T-cell (primary cell): Measurements from ENCODE around the gene ASB7. TPM values are rescaled to one million over a fixed set of nuclear protein-coding genes. Genes with fewer than 3 reads are reported as not detected.

Source experiments
- ATAC-seq, 4 experiments: fragments of 200-7000 bp in 3 of 4; fragments of 150-1000 bp in 1 of 4; cut with Tn5 transposase; replicated peaks in 1 of 4; 1 replicate in 3 of 4; 2 replicates in 1 of 4; pipeline ENCODE4 v1.10.0; 2021; ENCODE audit warnings: moderate library complexity in 3 of 4, mild to moderate bottlenecking in 2 of 4, moderate number of reproducible peaks in 1 of 4
- CTCF ChIA-PET, 2 donors: fragments of 300-600 bp; sonication (Branson Sonifier 250); formaldehyde crosslinking; loops; one replicate each; lab custom pipeline; 2022; ENCODE audit warnings: antibody characterized with exemption in 2 of 2; lab: Charles Lee
- POLR2A ChIA-PET, 2 donors: fragments of 300-600 bp; sonication (Branson Sonifier 250); formaldehyde crosslinking; loops; one replicate each; lab custom pipeline; 2022; ENCODE audit warnings: antibody characterized with exemption in 2 of 2; lab: Charles Lee
- DNase-seq, 35 experiments: peaks; one replicate each; pipeline versions ENCODE4 v3.0.0 to v3.0.0-alpha.2; 2013 to 2023
- H3K27ac ChIP-seq: one replicate; pipeline ENCODE4 v1.5.1; 2013; ENCODE audit warnings: low read length
- H3K27me3 ChIP-seq, 2 experiments: replicated peaks in 1 of 2; 1 replicate in 1 of 2; 2 replicates in 1 of 2; pipeline versions ENCODE4 v1.6.1 to v1.7.0; 2013; ENCODE audit warnings: low read length in 1 of 2, mixed read lengths in 1 of 2; ENCODE audit not compliant: control insufficient read depth in 2 of 2, insufficient read depth in 2 of 2; ENCODE audit errors: extremely low read depth in 1 of 2
- H3K36me3 ChIP-seq, 2 donors: 1 replicate in 1 of 2; 2 replicates in 1 of 2; pipeline versions ENCODE4 v1.6.1 to v1.7.0; 2013; ENCODE audit warnings: low read length in 1 of 2; ENCODE audit not compliant: control insufficient read depth in 2 of 2, insufficient read depth in 1 of 2; ENCODE audit errors: extremely low read depth in 1 of 2
- H3K4me1 ChIP-seq, 2 experiments: 1 replicate in 1 of 2; 2 replicates in 1 of 2; pipeline versions ENCODE4 v1.6.1 to v1.7.0; 2013; ENCODE audit warnings: low read length in 2 of 2, mixed read lengths in 1 of 2; ENCODE audit not compliant: insufficient read depth in 2 of 2, control insufficient read depth in 1 of 2; ENCODE audit errors: extremely low read depth in 1 of 2
- H3K4me3 ChIP-seq, 2 donors: 1 replicate in 1 of 2; 2 replicates in 1 of 2; pipeline versions ENCODE4 v1.5.1 to v1.7.0; 2013; ENCODE audit warnings: mild to moderate bottlenecking in 2 of 2, low read length in 1 of 2, moderate library complexity in 1 of 2; ENCODE audit not compliant: control insufficient read depth in 1 of 2; ENCODE audit errors: extremely low read depth in 1 of 2
- H3K9me3 ChIP-seq: 2 replicates; pipeline ENCODE4 v1.7.0; 2013
- H3K27ac Mint-ChIP-seq, 2 donors: one replicate each; pipeline ENCODE4 v1.8.0; 2020 to 2021; ENCODE audit warnings: mild to moderate bottlenecking in 2 of 2, mixed read lengths in 2 of 2
- H3K27me3 Mint-ChIP-seq, 2 donors: one replicate each; pipeline ENCODE4 v1.8.0; 2021 to 2022; ENCODE audit warnings: mixed read lengths in 2 of 2
- H3K36me3 Mint-ChIP-seq: one replicate; pipeline ENCODE4 v1.8.0; 2021; ENCODE audit warnings: mixed read lengths
- H3K4me1 Mint-ChIP-seq, 3 donors: one replicate each; pipeline ENCODE4 v1.8.0; 2020 to 2022; ENCODE audit warnings: mixed read lengths in 3 of 3, mild to moderate bottlenecking in 1 of 3
- H3K4me3 Mint-ChIP-seq, 3 donors: one replicate each; pipeline ENCODE4 v1.8.0; 2020 to 2022; ENCODE audit warnings: mild to moderate bottlenecking in 3 of 3, mixed read lengths in 3 of 3, moderate library complexity in 3 of 3
- H3K9me3 Mint-ChIP-seq, 3 donors: one replicate each; pipeline ENCODE4 v1.8.0; 2020 to 2022; ENCODE audit warnings: mixed read lengths in 3 of 3
- WGBS: methylation state at CpG from one replicate; pipeline ENCODE4 v1.1.5; 2013; ENCODE audit warnings: missing lambda C conversion rate; ENCODE audit not compliant: insufficient coverage; 5-methylcytosine and 5-hydroxymethylcytosine counted together
- total RNA-seq, 35 experiments: library from RNA in 6 of 35; stranded (reverse) in 6 of 35; fragments of 120-200 nt in 1 of 35; gene quantifications; one replicate each; pipeline versions ENCODE4 v1.2.1 to v1.2.4 and lab custom pipeline; 2013 to 2026

Gene ASB7
- total RNA-seq, 5 donors from 2014 or later (not counting 1 experiment from before 2014, with no cell fraction given) = 17.7 to 24.8 (median 21.8) TPM

GRCh38 chr15:100668348-100668745 lies 66.0 kb downstream of the ASB7 start:
- Mint-ChIP-seq H3K9me3 (no peaks in the 10 kb centered on the region), H3K27me3 (peaks cover 9 to 11% of the 10 kb centered on the region in 2 donors), H3K27ac (no peak overlapping the region), H3K36me3 (no peaks in the 10 kb centered on the region), H3K4me1 (no peaks in the 10 kb centered on the region), H3K4me3 (no peak overlapping the region)
- Histone ChIP-seq H3K27me3 (peaks cover 0 to 12% of the 10 kb centered on the region in 2 experiments), H3K9me3 (no peaks in the 10 kb centered on the region), H3K4me1 (no peaks in the 10 kb centered on the region), H3K36me3 (no peaks in the 10 kb centered on the region), H3K4me3 (no peak overlapping the region), H3K27ac (no peak overlapping the region)
- ChIA-PET CTCF (no interaction called here), POLR2A (no interaction called here)
- 74% methylated on average over 4 of the region's 7 CpGs for WGBS
- ATAC-seq (no peak), DNase-seq (no peak)

GRCh38 chr15:100669260-100669659 lies 66.9 kb downstream of the ASB7 start:
- Mint-ChIP-seq H3K4me1 (no peaks in the 10 kb centered on the region), H3K36me3 (no peaks in the 10 kb centered on the region), H3K4me3 (no peak overlapping the region), H3K9me3 (no peaks in the 10 kb centered on the region), H3K27ac (no peak overlapping the region), H3K27me3 (peaks cover 8 to 9% of the 10 kb centered on the region in 2 donors)
- 89% methylated on average over 11 of the region's 15 CpGs for WGBS
- ChIA-PET CTCF (no interaction called here), POLR2A (no interaction called here)
- H3K4me1 ChIP-seq = no peaks in the 10 kb centered on the region
- peaks cover 0 to 12% of the 10 kb centered on the region in 2 experiments for H3K27me3 ChIP-seq
- no peak for ATAC-seq
- H3K36me3 ChIP-seq = no peaks in the 10 kb centered on the region
- no peak for DNase-seq
- H3K27ac ChIP-seq = no peak overlapping the region
- H3K9me3 ChIP-seq = no peaks in the 10 kb centered on the region
- no peak overlapping the region for H3K4me3 ChIP-seq

- Histone ChIP-seq H3K27ac (no peak overlapping the region), H3K27me3 (peaks cover 0 to 9% of the 10 kb centered on the region in 2 experiments), H3K4me3 (no peak overlapping the region), H3K9me3 (no peaks in the 10 kb centered on the region), H3K4me1 (no peaks in the 10 kb centered on the region), H3K36me3 (no peaks in the 10 kb centered on the region)
- H3K27me3 Mint-ChIP-seq = peaks cover 2 to 6% of the 10 kb centered on the region in 2 donors
- ChIA-PET POLR2A (no interaction called here), CTCF (no interaction called here)
- H3K36me3 Mint-ChIP-seq = no peaks in the 10 kb centered on the region
- peaks cover 0 to 6% (median 4%) of the 10 kb centered on the region in 3 donors for H3K9me3 Mint-ChIP-seq
- WGBS = no CpG with 5 or more reads among the region's 8 CpGs
- DNase-seq (no peak), ATAC-seq (no peak)
- H3K27ac Mint-ChIP-seq = no peak overlapping the region
- no peak overlapping the region for H3K4me3 Mint-ChIP-seq
- no peaks in the 10 kb centered on the region for H3K4me1 Mint-ChIP-seq
Measured at GRCh38 chr15:100670505-100671021, 68.2 kb downstream of the ASB7 start.

GRCh38 chr15:100671124-100671680 lies 68.8 kb downstream of the ASB7 start:
- Mint-ChIP-seq H3K27me3 (peaks cover 0 to 4% of the 10 kb centered on the region in 2 donors), H3K4me1 (no peaks in the 10 kb centered on the region), H3K36me3 (no peaks in the 10 kb centered on the region), H3K9me3 (peaks cover 0 to 6% (median 4%) of the 10 kb centered on the region in 3 donors), H3K4me3 (no peak overlapping the region), H3K27ac (no peak overlapping the region)
- Histone ChIP-seq H3K4me3 (no peak overlapping the region), H3K36me3 (no peaks in the 10 kb centered on the region), H3K9me3 (no peaks in the 10 kb centered on the region), H3K27me3 (peaks cover 0 to 9% of the 10 kb centered on the region in 2 experiments), H3K27ac (no peak overlapping the region), H3K4me1 (no peaks in the 10 kb centered on the region)
- CTCF ChIA-PET = no interaction called here
- POLR2A ChIA-PET = no interaction called here
- DNase-seq (no peak), ATAC-seq (no peak)
- 86% methylated on average over 13 of the region's 15 CpGs for WGBS

GRCh38 chr15:100671858-100672543 lies 69.6 kb downstream of the ASB7 start:
- no peaks in the 10 kb centered on the region for H3K36me3 ChIP-seq
- no peak overlapping the region for H3K27ac Mint-ChIP-seq
- H3K4me3 ChIP-seq = no peak overlapping the region
- no peak for ATAC-seq
- H3K4me1 ChIP-seq = no peaks in the 10 kb centered on the region
- no peaks in the 10 kb centered on the region for H3K9me3 ChIP-seq
- H3K27ac ChIP-seq = no peak overlapping the region
- H3K27me3 ChIP-seq = peaks cover 0 to 9% of the 10 kb centered on the region in 2 experiments
- 74% methylated on average over 9 of the region's 13 CpGs for WGBS
- ChIA-PET CTCF (interaction anchor here in 1 of 2 donors (0.6 kb wide), 1 partner anchor 13 kb away, joined by 3 read pairs; no protein-coding TSS in a partner anchor), POLR2A (no interaction called here)
- H3K27me3 Mint-ChIP-seq = peaks cover 4 to 8% of the 10 kb centered on the region in 2 donors
- DNase-seq = no peak
- H3K4me3 Mint-ChIP-seq = no peak overlapping the region
- no peaks in the 10 kb centered on the region for H3K4me1 Mint-ChIP-seq
- no peaks in the 10 kb centered on the region for H3K36me3 Mint-ChIP-seq
- peaks cover 0 to 6% (median 4%) of the 10 kb centered on the region in 3 donors for H3K9me3 Mint-ChIP-seq

- Mint-ChIP-seq H3K27me3 (peaks cover 5 to 10% of the 10 kb centered on the region in 2 donors), H3K36me3 (no peaks in the 10 kb centered on the region), H3K4me1 (no peaks in the 10 kb centered on the region), H3K9me3 (peaks cover 2 to 6% (median 6%) of the 10 kb centered on the region in 3 donors), H3K27ac (no peak overlapping the region), H3K4me3 (no peak overlapping the region)
- Histone ChIP-seq H3K36me3 (no peaks in the 10 kb centered on the region), H3K27me3 (peaks cover 0 to 9% of the 10 kb centered on the region in 2 experiments), H3K4me3 (no peak overlapping the region), H3K9me3 (no peaks in the 10 kb centered on the region), H3K27ac (no peak overlapping the region), H3K4me1 (no peaks in the 10 kb centered on the region)
- POLR2A ChIA-PET = no interaction called here
- DNase-seq = no peak
- no CpG with 5 or more reads among the region's 5 CpGs for WGBS
- CTCF ChIA-PET = no interaction called here
- ATAC-seq = no peak
Measured at GRCh38 chr15:100672959-100673358, 70.6 kb downstream of the ASB7 start.
